DMS114 treated with DMSO at 0.1 percent for 48 hours (cell line): ENCODE measurements around the gene NR2E1.

Experiments
- DNase-seq: peaks from one replicate; lab custom pipeline; 2025; ENCODE audit not compliant: unreplicated experiment; lab: John Stamatoyannopoulos, UW

The NR2E1 gene

DNA sequence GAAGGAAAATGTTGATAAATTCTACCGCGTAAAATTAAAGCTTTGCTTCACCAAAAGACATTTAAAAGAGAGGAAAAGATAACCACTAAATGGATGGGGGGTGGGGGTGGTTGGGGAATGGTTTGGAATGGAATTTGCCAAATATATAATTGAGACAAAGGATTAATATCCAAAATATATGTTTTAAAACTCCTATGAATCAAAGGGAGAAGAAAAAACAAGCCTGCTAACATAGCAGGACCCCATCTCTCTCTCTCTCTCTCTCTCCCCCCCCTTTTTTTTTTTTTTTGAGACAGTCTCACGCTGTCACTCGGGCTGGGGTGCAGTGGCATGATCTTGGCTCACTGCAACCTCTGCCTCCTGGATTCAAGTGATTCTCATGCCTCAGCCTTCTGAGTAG, 13.4 kb upstream of the NR2E1 start:
- no peak for DNase-seq

DNA sequence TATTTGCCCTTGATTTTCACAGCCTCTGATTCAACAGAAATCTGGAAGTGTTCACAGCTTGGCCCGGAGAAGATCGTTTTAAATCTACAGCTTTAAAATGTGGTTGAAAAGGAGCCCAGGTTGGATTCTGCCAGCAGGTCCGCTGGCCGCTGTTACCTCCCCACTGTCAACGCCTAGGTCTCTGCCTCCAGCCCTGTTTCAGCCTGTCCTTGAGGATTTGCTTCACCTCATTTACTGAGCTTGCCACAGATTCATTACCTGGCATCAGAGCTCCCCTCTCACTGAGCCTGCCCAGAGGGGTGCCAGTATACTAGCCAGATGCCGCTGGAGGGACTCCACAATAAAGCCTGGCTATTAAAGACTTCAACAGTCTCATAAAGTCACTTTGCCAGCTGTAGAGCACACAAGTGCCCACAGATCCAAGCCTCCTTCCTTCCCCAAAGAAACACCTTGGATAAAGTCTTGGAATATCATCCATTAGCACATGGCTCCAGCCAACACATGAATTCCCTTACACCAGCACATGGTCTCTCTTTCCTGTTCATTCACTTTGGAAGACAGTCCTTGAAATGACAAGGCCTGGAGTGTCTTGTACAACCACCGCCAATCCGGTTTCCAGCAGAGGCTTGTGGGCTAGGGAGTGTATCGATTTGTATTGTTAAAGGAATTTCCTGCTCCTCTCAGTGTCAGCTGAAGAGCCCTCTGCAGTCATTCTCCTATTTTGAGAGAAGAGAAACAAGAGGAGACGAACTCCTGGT, 9.5 kb upstream of the NR2E1 start:
- DNase-seq = no peak

GRCh38 chr6:108156938-108157233, 8.9 kb upstream of the NR2E1 start:
- DNase-seq = no peak

DNA sequence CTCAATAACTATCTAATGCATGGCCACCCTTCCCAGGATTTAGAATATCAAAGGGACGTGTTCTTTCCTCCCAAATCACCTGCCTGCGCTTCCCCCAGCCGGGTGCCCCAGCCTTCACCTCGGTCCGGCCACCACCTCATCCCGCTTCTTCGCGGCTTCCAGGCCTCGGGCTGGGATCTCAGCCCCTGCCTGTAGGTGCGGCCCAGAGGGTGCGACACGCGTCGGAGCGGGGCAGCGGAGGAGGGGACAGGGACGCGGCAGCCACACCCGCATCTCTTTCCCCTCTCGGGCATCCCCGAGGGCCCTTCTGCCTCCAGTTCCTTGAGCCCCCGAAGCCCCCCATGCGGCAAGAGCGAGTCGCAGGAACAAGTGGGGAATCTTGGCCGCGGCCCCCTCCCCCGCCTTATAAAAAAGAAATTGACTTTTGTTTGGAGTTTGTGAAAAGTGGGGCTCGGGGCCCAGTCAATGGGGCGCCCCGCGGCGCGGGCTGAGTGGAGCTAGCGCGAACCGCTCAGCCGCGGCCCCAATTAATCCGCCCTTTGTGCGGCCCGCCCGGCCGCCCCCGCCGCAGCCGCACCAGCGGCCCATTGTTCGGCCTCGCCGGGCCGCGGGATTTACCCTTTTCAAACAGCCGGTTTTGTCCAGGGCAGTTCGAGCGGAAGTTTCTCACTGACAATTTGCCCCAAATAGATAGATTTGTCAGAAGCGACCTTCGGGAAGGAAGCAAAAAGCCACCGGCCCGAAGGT, 8.4 kb upstream of the NR2E1 start:
- no peak for DNase-seq

DNA sequence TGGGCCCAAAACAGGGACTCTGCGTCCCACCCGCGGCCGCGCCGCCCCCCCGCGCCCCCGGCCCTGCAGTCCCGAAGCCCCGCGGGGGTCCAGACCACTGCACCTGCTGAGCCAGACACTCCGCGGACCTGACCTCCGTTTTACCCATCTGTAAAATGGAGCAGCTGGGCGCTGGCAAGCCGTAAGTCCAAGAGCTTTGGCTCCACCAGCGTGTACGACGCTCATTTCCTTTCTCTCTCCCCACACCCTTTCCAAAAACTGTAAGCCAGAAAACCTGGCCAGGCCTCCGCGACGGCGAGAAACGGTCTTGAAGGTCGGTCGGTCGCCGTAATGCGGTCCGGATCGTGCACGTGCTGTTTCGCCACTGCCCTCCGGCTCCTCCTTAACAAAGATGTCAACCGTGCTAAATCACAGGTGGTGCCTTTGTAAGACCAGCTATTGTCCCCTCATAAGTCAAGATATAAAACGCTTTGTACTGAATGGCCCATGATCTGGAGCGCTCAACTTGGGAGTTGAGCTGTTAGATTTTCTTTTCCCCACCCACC, 7.8 kb upstream of the NR2E1 start:
- no peak for DNase-seq

DNA sequence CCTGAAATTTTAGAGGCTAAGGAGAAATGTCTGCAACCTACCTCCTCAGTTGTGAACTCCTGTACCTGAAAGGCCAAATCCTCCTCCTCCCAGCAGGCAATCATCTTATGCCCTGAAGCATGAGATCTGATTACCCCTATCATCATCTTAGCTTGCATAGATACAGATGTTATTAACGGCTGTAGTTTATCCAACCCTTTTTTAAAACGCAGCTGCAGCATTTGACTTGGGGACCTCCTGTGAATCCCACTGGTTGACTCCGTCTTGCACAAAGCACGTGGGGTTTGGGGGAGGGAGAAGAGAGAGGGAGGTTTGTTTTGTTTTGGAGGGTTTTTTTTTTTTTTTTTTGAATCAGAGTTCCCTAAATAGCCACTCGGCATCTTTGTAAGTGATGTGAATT, 5.8 kb upstream of the NR2E1 start:
- no peak for DNase-seq

DNA sequence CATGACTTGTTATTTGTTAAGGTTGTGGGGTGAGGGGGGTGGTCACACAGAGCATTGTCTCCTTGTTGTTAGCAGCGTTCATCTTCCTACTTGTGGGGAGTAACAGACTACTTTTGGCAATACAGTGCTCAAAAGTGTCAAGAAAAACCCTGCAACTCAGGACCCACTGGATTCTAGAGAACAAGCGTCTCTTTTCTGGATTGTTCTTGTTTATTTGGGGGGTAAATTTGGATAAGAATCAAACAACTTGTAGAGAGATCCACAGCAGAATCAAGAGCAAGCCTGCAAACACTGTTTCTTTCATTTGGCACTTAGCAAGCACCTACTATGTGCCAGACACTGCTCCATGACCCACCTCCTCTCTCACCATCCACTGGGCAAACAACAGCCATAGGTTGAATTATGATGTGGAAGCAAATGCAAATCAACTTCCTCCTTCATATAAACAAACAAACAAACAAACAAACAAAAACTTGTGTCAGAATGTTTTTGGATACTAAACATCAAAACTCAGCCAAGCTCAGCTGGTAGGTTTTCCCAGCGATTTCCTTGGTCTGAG, 4.0 kb upstream of the NR2E1 start:
- DNase-seq = no peak

GRCh38 chr6:108163267-108163643, 2.6 kb upstream of the NR2E1 start:
- no peak for DNase-seq

DNA sequence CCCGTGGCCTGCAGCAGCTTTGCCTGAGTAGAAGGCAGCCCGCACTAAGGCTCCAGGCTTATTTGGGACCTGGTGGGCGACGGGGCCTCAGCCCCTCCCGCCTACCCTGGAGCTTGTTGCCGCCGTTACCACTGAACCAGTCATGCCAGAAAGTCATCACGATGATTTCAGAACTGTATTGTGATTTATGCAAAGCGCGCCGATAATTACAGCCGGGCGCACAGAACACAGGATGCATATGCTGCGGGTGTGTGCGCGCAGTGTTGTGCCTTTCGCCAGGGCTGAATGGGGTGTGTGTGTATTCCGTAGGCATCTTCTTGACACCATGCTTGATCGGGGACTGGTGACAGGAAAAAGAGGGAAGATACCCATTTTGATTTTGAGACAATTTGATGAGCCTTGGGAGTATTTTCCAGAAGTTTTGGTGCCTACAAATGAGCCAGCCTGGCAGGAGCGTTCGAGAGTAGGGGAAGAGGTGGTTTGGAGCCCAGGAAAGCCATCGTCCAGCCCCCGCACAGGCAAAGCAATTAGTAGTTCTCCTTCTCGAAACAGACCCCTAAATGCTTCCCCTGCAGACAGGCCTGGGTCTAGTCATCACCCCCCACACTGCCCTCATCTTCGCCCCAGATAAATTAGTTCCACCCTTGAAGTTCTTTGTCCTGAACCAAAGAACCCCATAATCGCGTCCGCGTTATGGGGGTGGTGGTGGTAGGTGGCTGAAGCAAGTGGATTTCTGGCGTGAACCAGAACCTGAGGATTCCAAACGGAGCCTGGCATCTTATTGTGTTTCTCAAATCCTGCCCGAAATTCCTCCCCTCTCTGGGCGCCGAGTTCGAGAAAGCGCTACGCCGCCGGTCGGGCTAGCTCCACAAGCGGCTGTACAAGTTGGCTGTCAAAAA, 1.9 kb upstream of the NR2E1 start:
- DNase-seq = no peak

DNA sequence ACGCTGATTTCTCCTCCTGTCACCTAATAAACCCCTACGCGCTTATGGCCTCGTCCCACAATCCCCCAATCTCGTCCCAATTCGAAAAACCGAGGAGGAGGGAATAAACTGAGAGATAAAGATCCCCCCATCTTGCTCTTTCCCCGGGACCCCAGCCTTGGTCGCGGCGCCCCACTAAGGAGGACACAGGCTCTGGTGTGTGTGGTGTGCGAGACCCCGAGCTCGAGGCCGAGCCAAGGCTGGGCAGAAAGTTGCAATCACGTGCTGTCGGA, 1.3 kb upstream of the NR2E1 start:
- no peak for DNase-seq

GRCh38 chr6:108164815-108165706, 761 bp upstream of the NR2E1 start:
- no peak for DNase-seq

- DNase-seq = no peak
These were observed 1.0 kb downstream of the NR2E1 start for GRCh38 chr6:108166664-108167448.

DNA sequence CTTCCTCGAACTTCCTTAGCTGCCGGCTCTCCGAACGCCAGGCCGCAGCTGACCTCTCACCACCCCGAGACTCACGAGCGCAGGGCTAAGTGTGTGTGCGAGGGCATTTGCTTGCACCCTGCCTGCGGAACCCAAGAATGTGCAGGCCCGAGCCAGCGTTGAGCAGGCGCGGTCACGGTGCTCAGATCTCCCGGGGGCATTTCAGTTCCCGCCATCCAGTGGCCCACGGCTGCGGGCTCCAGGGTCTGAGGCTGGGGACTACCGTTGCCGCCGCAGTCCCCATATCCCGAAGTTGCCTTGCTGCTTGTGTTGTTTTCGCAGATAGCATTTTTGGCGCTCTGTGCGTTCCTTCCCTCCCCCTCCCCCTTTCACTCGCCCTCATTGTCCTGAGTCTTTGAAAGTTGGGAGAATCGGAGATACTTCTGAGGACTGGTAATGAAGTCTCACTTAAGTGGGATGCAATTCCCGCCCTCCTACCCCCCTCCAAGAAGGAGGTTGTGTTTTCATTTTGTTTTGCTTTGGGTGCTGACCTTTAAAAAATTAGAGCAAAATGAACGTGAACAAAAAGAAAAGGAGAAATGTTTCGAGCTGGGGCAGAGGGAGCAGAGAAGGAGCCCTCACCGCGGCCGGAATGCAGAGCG, 1.7 kb downstream of the NR2E1 start:
- DNase-seq = no peak

DNA sequence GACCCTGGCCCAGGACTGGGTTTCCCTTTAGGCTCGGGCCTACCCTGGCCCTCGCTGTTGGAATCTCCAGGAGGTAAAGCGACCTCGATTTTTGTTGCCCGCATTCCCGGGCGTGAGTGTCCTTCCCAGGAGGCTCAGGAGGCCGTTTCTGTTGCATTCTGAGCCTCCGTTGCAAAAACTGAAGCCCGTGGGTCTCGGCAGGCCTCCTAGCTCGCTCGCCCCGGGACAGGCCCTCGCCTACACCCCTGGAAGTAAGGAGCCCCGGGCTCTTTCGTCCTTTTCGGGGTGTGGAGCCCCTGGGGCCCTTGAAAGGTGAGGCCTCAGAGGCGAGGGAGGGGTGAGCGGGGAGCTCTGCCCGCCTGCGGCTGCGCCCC, 2.3 kb downstream of the NR2E1 start:
- DNase-seq = no peak

GRCh38 chr6:108168501-108169463, 3.0 kb downstream of the NR2E1 start:
- DNase-seq = no peak

DNA sequence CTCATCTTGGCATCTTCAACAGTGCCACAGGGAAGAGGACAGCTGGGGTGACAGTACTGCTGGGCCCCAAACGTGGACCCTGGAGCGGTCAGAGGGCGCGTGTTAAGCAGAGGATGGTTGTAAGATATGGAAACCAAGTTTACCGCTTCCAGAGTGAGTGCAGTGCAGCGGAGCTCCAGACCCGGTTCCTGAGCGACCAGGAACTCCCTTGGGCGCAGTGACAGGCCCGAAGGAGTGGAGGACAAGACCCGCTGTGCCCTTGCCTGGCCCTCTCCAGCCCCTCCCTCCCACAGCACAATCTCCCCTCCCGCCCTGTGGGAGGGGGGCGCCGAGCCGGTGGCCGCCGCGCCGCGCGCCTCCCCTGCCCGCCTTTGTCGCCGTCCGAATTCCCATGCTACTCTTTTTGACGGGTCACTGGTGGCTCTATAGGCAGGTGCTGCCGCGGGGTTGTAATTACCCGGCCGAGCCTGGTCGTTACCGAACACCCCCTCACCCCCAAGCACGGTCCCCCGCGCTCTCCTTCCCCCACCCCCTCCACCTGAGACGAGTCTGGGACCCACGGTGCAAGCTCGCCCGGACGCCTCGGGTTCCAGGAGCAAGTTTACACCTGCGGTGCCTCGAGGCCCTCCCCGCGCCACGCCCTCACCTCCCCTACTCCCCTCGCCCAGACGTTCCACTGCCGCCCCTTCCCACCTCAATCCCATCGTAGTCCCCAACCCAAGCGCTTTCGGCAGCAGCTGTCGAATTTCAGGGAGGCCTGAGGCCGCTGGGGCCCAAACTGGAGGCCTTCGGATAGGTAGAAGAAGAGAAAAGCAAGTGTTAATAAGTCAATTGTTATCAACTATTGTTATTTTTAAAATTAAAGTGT, 3.9 kb downstream of the NR2E1 start:
- no peak for DNase-seq
